BE2C (cell line): ENCODE data around the gene CSGALNACT2.
"Not testable (repeated sequence)": the region's sequence is repeated elsewhere in the genome, so short reads cannot be mapped to it uniquely, and the experiment has no call there.

Source experiments
- DNase-seq: peaks from one replicate; pipeline ENCODE4 v3.0.0-alpha.2; 2020
- H3K27me3 ChIP-seq: fragments of 250-450 bp; sonication (Bioruptor Pico); 2 replicates; pipeline ENCODE4 v1.5.1; 2020; ENCODE audit warnings: mild to moderate bottlenecking
- H3K36me3 ChIP-seq: fragments of 250-450 bp; sonication (Bioruptor Pico); 2 replicates; pipeline ENCODE4 v1.5.1; 2020; ENCODE audit warnings: mild to moderate bottlenecking
- H3K4me1 ChIP-seq: fragments of 250-450 bp; sonication (Bioruptor Pico); 2 replicates; pipeline ENCODE4 v1.5.1; 2020
- H3K4me3 ChIP-seq: 2 replicates; pipeline ENCODE4 v1.5.1; 2011; ENCODE audit warnings: low read depth, low read length
- H3K9me3 ChIP-seq: fragments of 250-450 bp; sonication (Bioruptor Pico); 2 replicates; pipeline ENCODE4 v1.5.1; 2020
- TF ChIP-seq, protein P1 (sequence below): IDR thresholded peaks from 2 replicates; pipeline ENCODE4 v1.5.1; 2012; ENCODE audit warnings: mild to moderate bottlenecking, low read depth, low read length

Gene CSGALNACT2

DNA sequence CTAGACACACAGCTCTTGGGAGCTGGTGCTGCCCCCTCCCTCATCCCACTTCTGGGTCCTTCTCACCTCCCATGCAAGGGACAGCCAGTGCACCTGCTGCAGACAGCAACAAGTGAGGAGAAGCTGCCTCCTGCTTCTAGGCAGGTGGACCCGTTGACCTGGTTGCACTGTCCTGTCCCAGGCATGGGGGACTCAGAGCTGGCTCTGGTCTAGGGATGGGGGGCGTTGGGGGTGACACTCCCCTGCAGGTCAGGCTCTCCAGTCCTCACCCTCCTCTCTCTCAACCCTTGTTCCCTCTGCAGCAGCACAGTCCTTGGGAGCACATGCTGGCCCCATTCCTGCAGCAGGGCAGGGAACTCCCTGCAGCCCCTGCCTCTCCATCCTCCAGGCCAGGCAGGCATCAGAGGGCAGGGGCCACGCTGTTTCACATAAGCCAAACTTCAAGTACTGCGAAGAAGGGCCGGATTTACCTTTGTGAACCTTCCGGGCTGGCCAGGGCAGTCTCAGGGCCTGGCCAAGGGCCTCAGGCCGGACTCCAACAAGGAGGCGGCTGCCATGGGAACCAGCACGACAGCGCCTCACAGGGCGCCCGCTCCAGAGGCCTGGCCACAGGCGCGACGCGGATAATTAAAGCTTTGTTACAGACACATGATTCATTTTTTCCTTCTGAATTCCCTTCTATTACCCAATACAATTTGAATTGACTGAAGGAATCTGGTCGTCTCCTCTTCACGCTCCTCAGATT lies 80.1 kb downstream of the CSGALNACT2 start:
- no peaks in the 10 kb centered on the region for H3K27me3 ChIP-seq
- no peak overlapping the region for H3K4me3 ChIP-seq
- TF ChIP-seq, protein P1, sequence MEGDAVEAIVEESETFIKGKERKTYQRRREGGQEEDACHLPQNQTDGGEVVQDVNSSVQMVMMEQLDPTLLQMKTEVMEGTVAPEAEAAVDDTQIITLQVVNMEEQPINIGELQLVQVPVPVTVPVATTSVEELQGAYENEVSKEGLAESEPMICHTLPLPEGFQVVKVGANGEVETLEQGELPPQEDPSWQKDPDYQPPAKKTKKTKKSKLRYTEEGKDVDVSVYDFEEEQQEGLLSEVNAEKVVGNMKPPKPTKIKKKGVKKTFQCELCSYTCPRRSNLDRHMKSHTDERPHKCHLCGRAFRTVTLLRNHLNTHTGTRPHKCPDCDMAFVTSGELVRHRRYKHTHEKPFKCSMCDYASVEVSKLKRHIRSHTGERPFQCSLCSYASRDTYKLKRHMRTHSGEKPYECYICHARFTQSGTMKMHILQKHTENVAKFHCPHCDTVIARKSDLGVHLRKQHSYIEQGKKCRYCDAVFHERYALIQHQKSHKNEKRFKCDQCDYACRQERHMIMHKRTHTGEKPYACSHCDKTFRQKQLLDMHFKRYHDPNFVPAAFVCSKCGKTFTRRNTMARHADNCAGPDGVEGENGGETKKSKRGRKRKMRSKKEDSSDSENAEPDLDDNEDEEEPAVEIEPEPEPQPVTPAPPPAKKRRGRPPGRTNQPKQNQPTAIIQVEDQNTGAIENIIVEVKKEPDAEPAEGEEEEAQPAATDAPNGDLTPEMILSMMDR: no peak
- H3K9me3 ChIP-seq: no peaks in the 10 kb centered on the region
- H3K4me1 ChIP-seq: no peaks in the 10 kb centered on the region
- no peak for DNase-seq
- no peaks in the 10 kb centered on the region for H3K36me3 ChIP-seq

DNA sequence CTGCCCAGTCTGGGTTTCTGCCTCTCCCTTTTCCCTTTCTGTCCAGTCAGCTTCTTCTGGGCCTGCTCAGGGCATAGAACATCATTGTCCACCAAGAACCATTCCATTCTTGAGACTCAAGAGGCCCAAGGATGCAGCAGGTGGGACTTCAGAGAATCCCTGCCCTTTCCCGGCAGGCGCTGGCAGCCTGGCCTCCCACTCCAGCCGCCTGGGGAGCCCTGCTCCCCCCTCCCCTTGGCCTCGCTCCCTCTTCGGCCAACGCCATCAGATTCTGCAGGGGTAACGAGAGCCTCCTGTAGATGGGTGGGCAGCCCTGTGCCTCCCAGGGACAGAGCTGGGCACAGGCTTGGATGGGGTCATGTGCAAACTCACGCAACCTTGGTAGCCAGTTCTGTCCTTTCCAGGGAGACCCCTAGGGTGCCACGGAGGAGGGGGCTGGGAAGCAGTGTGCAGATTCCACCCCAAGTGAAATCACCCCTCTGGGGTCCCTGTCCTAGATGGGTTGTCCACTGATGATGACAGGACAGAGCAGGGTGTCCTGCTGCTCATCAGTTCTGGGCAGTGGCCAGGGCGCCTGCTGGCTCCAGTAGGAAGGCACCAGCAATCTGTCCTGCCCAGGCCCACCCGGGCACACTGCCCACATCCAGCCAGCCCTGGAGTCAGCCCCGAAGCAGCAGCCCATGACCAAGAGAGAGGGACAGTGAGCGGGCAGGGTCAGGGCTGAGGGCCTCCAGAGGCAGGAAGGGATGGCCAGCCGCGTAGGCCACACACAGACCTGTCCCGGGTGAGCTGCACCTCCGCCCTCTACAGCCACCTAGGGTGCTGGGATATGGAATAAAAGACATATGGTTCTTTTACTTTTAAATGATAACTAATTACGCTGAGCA lies 80.9 kb downstream of the CSGALNACT2 start:
- H3K27me3 ChIP-seq: no peaks in the 10 kb centered on the region
- DNase-seq: no peak
- TF ChIP-seq, protein P1: no peak
- H3K4me3 ChIP-seq: no peak overlapping the region
- H3K9me3 ChIP-seq: no peaks in the 10 kb centered on the region
- no peaks in the 10 kb centered on the region for H3K4me1 ChIP-seq
- H3K36me3 ChIP-seq: no peaks in the 10 kb centered on the region

DNA sequence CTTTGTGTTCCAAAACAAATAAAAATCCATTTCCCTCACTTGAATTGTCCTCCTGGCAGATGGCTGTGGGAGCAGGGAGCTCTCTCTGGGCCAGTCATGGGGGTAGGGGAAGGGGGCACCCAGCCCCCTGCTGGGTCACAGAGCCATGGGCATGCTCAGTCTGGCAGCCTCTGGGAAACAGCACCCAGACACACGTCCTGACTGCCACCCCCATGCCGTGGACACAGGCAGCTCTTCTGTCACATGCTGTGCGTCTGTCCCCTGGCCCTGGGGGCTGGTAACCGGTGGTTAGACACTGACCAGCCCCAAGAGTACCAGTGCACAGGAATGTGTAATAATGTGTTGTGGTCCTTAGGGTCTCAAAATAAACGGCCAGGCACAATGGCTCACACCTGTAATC lies 81.6 kb downstream of the CSGALNACT2 start:
- no peaks in the 10 kb centered on the region for H3K27me3 ChIP-seq
- H3K36me3 ChIP-seq: no peaks in the 10 kb centered on the region
- DNase-seq: no peak
- TF ChIP-seq, protein P1: no peak
- H3K4me3 ChIP-seq: no peak overlapping the region
- H3K4me1 ChIP-seq: no peaks in the 10 kb centered on the region
- H3K9me3 ChIP-seq: no peaks in the 10 kb centered on the region

DNA sequence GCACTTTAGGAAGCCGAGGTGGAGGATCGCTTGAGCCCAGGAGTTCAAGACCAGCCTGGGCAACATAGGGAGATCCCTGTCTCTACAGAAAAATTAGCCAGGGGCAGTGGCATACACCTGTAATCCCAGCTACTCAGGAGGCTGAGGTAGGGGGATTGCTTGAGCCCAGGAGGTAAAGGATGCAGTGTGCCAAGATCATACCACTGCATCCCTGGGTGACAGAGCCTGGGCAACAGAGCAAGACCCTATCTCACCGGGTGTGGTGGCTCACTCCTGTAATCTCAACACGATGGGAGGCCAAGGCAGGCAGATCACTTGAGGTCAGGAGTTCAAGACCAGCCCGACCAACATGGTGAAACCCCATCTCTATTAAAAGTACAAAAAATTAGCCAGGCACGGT lies 82.0 kb downstream of the CSGALNACT2 start:
- H3K4me3 ChIP-seq, H3K4me1 ChIP-seq, H3K9me3 ChIP-seq, H3K36me3 ChIP-seq, H3K27me3 ChIP-seq, DNase-seq: not testable (repeated sequence)

DNA sequence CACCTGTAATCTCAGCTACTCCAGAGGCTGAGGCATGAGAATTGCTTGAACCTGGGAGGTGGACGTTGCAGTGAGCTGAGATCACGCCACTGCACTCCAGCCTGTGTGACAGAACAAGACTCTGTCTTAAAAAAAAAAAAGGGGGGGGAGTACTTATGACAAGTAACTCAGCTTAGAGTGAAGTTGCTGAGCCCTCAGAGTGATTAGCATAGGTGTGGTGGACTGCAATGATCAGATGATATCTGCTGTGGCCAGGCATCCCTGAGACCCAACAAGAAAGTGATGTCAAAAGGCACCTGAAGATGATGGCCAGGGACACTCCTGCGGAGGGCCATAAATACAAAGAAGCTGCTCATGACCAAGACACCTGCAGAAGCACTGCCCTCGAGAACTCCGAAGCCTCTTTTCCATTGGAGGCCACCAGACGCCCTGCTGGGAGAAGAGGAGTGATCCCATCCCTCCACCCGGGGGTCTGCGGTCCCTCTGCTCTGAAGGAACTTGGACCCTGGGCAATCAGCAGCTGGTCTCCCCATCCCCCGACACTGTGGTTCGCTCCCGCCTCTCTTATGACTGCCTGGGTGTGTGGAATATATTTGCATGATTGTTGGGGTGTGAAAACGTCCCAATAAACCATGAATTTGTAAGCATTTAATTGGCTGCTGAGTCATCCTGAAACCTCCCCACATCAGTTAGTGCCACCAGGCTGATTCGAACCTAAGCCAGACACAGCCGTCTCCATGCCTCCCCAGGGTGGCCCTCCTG lies 82.6 kb downstream of the CSGALNACT2 start:
- no peak for DNase-seq
- H3K9me3 ChIP-seq: no peaks in the 10 kb centered on the region
- H3K36me3 ChIP-seq: no peaks in the 10 kb centered on the region
- H3K27me3 ChIP-seq: no peaks in the 10 kb centered on the region
- no peak overlapping the region for H3K4me3 ChIP-seq
- TF ChIP-seq, protein P1: no peak
- H3K4me1 ChIP-seq: no peaks in the 10 kb centered on the region

DNA sequence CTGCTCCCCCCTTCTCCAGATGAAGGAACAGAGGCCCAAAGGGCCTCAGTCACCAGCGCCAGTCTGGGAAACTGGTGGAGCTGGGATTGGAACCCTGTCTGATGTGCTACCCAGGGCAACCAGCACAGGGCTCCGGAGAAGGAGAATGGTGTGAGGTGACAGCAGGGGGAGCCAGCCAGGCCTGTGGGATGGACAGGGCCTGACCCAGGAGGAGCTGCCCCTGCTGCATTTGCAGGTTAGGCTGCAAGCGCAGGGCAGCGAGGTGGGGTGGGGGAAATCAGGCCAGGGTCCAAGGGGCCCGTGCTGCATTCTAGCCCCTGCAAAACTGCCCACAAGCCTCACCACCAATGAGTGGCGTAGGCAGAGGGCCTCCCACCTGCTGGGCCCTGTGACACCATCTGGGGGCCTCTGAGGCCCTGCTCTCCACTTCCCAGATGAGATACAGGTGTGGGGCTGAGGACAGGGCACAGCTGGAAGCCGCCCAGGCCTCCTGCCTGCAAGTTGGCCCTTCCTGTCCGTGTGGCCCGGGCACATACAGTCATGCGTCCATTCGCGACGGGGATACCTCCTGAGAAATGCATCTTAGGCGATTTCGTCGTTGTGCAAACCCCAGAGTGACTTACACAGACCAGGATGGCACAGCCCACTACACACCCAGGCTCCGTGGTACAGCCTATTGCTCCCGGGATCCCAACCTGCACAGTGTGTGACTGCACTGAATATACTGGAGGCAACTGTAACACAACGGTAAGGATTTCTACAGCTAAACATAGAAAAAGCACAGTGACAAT lies 83.4 kb downstream of the CSGALNACT2 start:
- H3K4me3 ChIP-seq: no peak overlapping the region
- H3K4me1 ChIP-seq: no peaks in the 10 kb centered on the region
- peak; percentile 16 for DNase-seq
- no peaks in the 10 kb centered on the region for H3K9me3 ChIP-seq
- H3K36me3 ChIP-seq: no peaks in the 10 kb centered on the region
- H3K27me3 ChIP-seq: no peaks in the 10 kb centered on the region
- TF ChIP-seq, protein P1: peak; percentile 15; the same call in 1 of the 2 replicates
